OCI-LY3 (cell line): ENCODE results near the gene ITSN1.

ENCODE experiments used
- H2AFZ ChIP-seq: fragments of 200-600, 300-600 bp; shearing (Covaris generic); 2 replicates; pipeline ENCODE4 v1.6.0; 2014; ENCODE audit warnings: antibody characterized with exemption, low read depth, low read length
- H3K27ac ChIP-seq: fragments of 200-600, 300-600 bp; sonication (generic); 2 replicates; pipeline ENCODE4 v1.5.1; 2014; ENCODE audit warnings: mild to moderate bottlenecking, low read length, moderate library complexity, mixed read lengths
- H3K27me3 ChIP-seq: fragments of 200-600, 300-600 bp; sonication (generic); 2 replicates; pipeline ENCODE4 v1.6.1; 2014; ENCODE audit warnings: low read depth, low read length, mixed read lengths
- H3K36me3 ChIP-seq: fragments of 200-600, 300-600 bp; sonication (generic); replicated peaks from 2 replicates; pipeline ENCODE3; 2014; ENCODE audit warnings: low read depth, low read length, mixed read lengths
- H3K4me1 ChIP-seq: fragments of 300-600, 200-600 bp; sonication (generic); 2 replicates; pipeline ENCODE4 v1.6.1; 2014; ENCODE audit warnings: low read length, mixed read lengths
- H3K4me2 ChIP-seq: fragments of 200-600, 300-600 bp; sonication (generic); 2 replicates; pipeline ENCODE4 v1.6.1; 2014; ENCODE audit warnings: low read length, mixed read lengths
- H3K4me3 ChIP-seq: fragments of 300-600, 200-600 bp; sonication (generic); 2 replicates; pipeline ENCODE4 v1.5.1; 2014; ENCODE audit warnings: antibody characterized with exemption, mild to moderate bottlenecking, low read length, moderate library complexity
- H3K79me2 ChIP-seq: fragments of 300-600, 200-600 bp; shearing (Covaris generic); 2 replicates; pipeline ENCODE4 v1.6.1; 2014; ENCODE audit warnings: mild to moderate bottlenecking, low read length, mixed read lengths
- H3K9ac ChIP-seq: fragments of 300-600, 200-600 bp; shearing (Covaris generic); 2 replicates; pipeline ENCODE4 v1.6.0; 2014; ENCODE audit warnings: mild to moderate bottlenecking, low read length, moderate library complexity
- H3K9me3 ChIP-seq: fragments of 200-600, 300-600 bp; shearing (Covaris generic); 2 replicates; pipeline ENCODE4 v1.6.1; 2014; ENCODE audit warnings: low read length, mixed read lengths; ENCODE audit not compliant: insufficient read depth
- H4K20me1 ChIP-seq: fragments of 200-600, 300-600 bp; sonication (generic); 2 replicates; pipeline ENCODE4 v1.6.1; 2016; ENCODE audit warnings: low read length, mixed read lengths; ENCODE audit not compliant: insufficient read depth
- CTCF ChIP-seq: fragments of 200-600, 300-600 bp; sonication (generic); IDR thresholded peaks from 2 replicates; pipeline ENCODE4 v1.5.1; 2014; ENCODE audit warnings: antibody characterized with exemption, low read length, low read depth
- EZH2phosphoT487 ChIP-seq: fragments of 200-600 bp; shearing (Covaris generic); IDR thresholded peaks from 2 replicates; pipeline ENCODE4 v1.6.1; 2018; ENCODE audit warnings: antibody characterized with exemption, mixed run types, low read depth

ITSN1 gene

GRCh38 chr21:33841561-33841960, 199.3 kb downstream of the ITSN1 start:
- Histone ChIP-seq H3K9ac (no peak overlapping the region), H3K79me2 (no peaks in the 10 kb centered on the region), H3K4me1 (no peaks in the 10 kb centered on the region), H3K36me3 (no peaks in the 10 kb centered on the region), H2AFZ (no peak overlapping the region), H3K4me2 (no peak overlapping the region), H3K9me3 (no peaks in the 10 kb centered on the region), H3K27me3 (no peaks in the 10 kb centered on the region), H3K4me3 (no peak overlapping the region), H4K20me1 (no peaks in the 10 kb centered on the region), H3K27ac (no peak overlapping the region)
- TF ChIP-seq EZH2phosphoT487 = no peak
- TF ChIP-seq CTCF = no peak

GRCh38 chr21:33843216-33843615, 200.9 kb downstream of the ITSN1 start:
- no peak overlapping the region for H3K9ac ChIP-seq
- H3K79me2 ChIP-seq = no peaks in the 10 kb centered on the region
- no peak overlapping the region for H2AFZ ChIP-seq
- TF ChIP-seq CTCF = no peak
- TF ChIP-seq EZH2phosphoT487 = no peak
- H4K20me1 ChIP-seq = no peaks in the 10 kb centered on the region
- no peaks in the 10 kb centered on the region for H3K9me3 ChIP-seq
- H3K36me3 ChIP-seq = no peaks in the 10 kb centered on the region
- H3K4me1 ChIP-seq = no peaks in the 10 kb centered on the region
- H3K27ac ChIP-seq = no peak overlapping the region
- H3K27me3 ChIP-seq = no peaks in the 10 kb centered on the region
- no peak overlapping the region for H3K4me2 ChIP-seq
- H3K4me3 ChIP-seq = no peak overlapping the region

GRCh38 chr21:33844104-33844889, 202.0 kb downstream of the ITSN1 start:
- no peak overlapping the region for H3K4me2 ChIP-seq
- no peak overlapping the region for H2AFZ ChIP-seq
- H3K36me3 ChIP-seq = no peaks in the 10 kb centered on the region
- no peaks in the 10 kb centered on the region for H3K9me3 ChIP-seq
- no peaks in the 10 kb centered on the region for H3K79me2 ChIP-seq
- H3K27ac ChIP-seq = no peak overlapping the region
- no peak overlapping the region for H3K4me3 ChIP-seq
- no peaks in the 10 kb centered on the region for H3K27me3 ChIP-seq
- no peak for TF ChIP-seq EZH2phosphoT487
- no peak for TF ChIP-seq CTCF
- H4K20me1 ChIP-seq = no peaks in the 10 kb centered on the region
- no peaks in the 10 kb centered on the region for H3K4me1 ChIP-seq
- no peak overlapping the region for H3K9ac ChIP-seq

GRCh38 chr21:33844890-33845205, 202.5 kb downstream of the ITSN1 start:
- no peak overlapping the region for H2AFZ ChIP-seq
- no peak overlapping the region for H3K27ac ChIP-seq
- no peaks in the 10 kb centered on the region for H3K36me3 ChIP-seq
- no peak overlapping the region for H3K9ac ChIP-seq
- TF ChIP-seq EZH2phosphoT487 (no peak), CTCF (no peak)
- no peaks in the 10 kb centered on the region for H3K79me2 ChIP-seq
- no peak overlapping the region for H3K4me3 ChIP-seq
- no peaks in the 10 kb centered on the region for H4K20me1 ChIP-seq
- H3K9me3 ChIP-seq = no peaks in the 10 kb centered on the region
- H3K4me1 ChIP-seq = no peaks in the 10 kb centered on the region
- H3K4me2 ChIP-seq = no peak overlapping the region
- H3K27me3 ChIP-seq = no peaks in the 10 kb centered on the region
